NCI-H460 (cell line): ENCODE measurements around the gene ELANE. TPM values are rescaled to one million over a fixed set of nuclear protein-coding genes. Genes with fewer than 3 reads are reported as not detected.
"Not testable (repeated sequence)": the region's sequence is repeated elsewhere in the genome, so short reads cannot be mapped to it uniquely, and the experiment has no call there.

ENCODE experiments used
- DNase-seq: peaks from one replicate; pipeline ENCODE4 v3.0.0-alpha.2; 2016; ENCODE audit warnings: low read depth; ENCODE audit errors: extremely low read depth
- total RNA-seq: library from RNA; depleted of rRNA; stranded (reverse); fragments of >200 nt; shearing (Covaris generic); gene quantifications from 2 replicates; pipeline ENCODE4 v1.2.3, GENCODE V29; 2014

The ELANE gene
- total RNA-seq, 1 experiment from 2014 or later, result not detected

GRCh38 chr19:813219-814151 is 38.6 kb upstream of the ELANE start:
- DNase-seq, result no peak

GRCh38 chr19:814152-815078 is 37.7 kb upstream of the ELANE start:
- no peak for DNase-seq

GRCh38 chr19:815079-815774 is 36.9 kb upstream of the ELANE start:
- no peak for DNase-seq

- DNase-seq, result no peak
Measured at GRCh38 chr19:815775-816499, 36.2 kb upstream of the ELANE start.

GRCh38 chr19:816500-816857 is 35.6 kb upstream of the ELANE start:
- DNase-seq, result no peak

- not testable (repeated sequence) for DNase-seq
Measured at GRCh38 chr19:820212-820611, 31.9 kb upstream of the ELANE start.

- no peak for DNase-seq
Measured at GRCh38 chr19:821231-821824, 30.8 kb upstream of the ELANE start.

- no peak for DNase-seq
Measured at GRCh38 chr19:821825-822503, 30.1 kb upstream of the ELANE start, which contains the start of gene PLPPR3. TSS of gene PLPPR3 (minus strand) at chr19:821955. CDS start at chr19:821559, 396 bp downstream.

GRCh38 chr19:823565-824121 is 28.5 kb upstream of the ELANE start:
- DNase-seq, result no peak

GRCh38 chr19:824885-825284 is 27.2 kb upstream of the ELANE start:
- no peak for DNase-seq

GRCh38 chr19:825897-826644 is 26.0 kb upstream of the ELANE start:
- DNase-seq, result no peak

- no peak for DNase-seq
Measured at GRCh38 chr19:827314-827709, 24.8 kb upstream of the ELANE start.

GRCh38 chr19:827710-828321 is 24.3 kb upstream of the ELANE start, which contains the start of gene AZU1:
TSS of gene AZU1 (plus strand) at chr19:827837. CDS start at chr19:827847, 10 bp downstream.
- no peak for DNase-seq

- DNase-seq, result no peak
Measured at GRCh38 chr19:829129-829758, 22.9 kb upstream of the ELANE start.

- no peak for DNase-seq
Measured at GRCh38 chr19:831407-832369, 20.4 kb upstream of the ELANE start.

GRCh38 chr19:834216-834615 is 17.9 kb upstream of the ELANE start:
- DNase-seq, result no peak
